DOHH2 (cell line): Measurements from ENCODE around the gene FBXO33.

Experiments
- H3F3A ChIP-seq: fragments of 200-600 bp; sonication (generic), shearing (Covaris generic); 2 replicates; pipeline ENCODE4 v1.6.0; 2016; ENCODE audit warnings: antibody characterized with exemption, mild to moderate bottlenecking; ENCODE audit not compliant: control insufficient read depth, insufficient read depth
- H3K27ac ChIP-seq: fragments of 200-600 bp; sonication (generic); 2 replicates; pipeline ENCODE4 v1.5.1; 2014; ENCODE audit warnings: low read depth, mild to moderate bottlenecking, low read length, moderate library complexity
- H3K27me3 ChIP-seq: fragments of 200-600 bp; sonication (generic); 2 replicates; pipeline ENCODE4 v1.6.1; 2014; ENCODE audit warnings: mild to moderate bottlenecking, low read length, mixed read lengths; ENCODE audit not compliant: control insufficient read depth
- H3K36me3 ChIP-seq: fragments of 200-600 bp; sonication (generic); 2 replicates; pipeline ENCODE4 v1.6.1; 2014; ENCODE audit warnings: mild to moderate bottlenecking, low read length, moderate library complexity, mixed read lengths; ENCODE audit not compliant: control insufficient read depth
- H3K4me1 ChIP-seq: fragments of 200-600 bp; sonication (generic); 2 replicates; pipeline ENCODE4 v1.6.1; 2014; ENCODE audit warnings: mild to moderate bottlenecking, low read length, mixed read lengths; ENCODE audit not compliant: control insufficient read depth
- H3K4me2 ChIP-seq: fragments of 200-600 bp; sonication (generic); 2 replicates; pipeline ENCODE4 v1.6.0; 2014; ENCODE audit warnings: mild to moderate bottlenecking, low read length, moderate library complexity
- H3K4me3 ChIP-seq: fragments of 200-600 bp; sonication (generic); 2 replicates; pipeline ENCODE4 v1.5.1; 2014; ENCODE audit warnings: mild to moderate bottlenecking, low read length, mixed read lengths
- H3K79me2 ChIP-seq: fragments of 200-600 bp; sonication (generic); 2 replicates; pipeline ENCODE4 v1.6.1; 2014; ENCODE audit warnings: mild to moderate bottlenecking, low read length, mixed read lengths; ENCODE audit not compliant: control insufficient read depth
- H3K9me2 ChIP-seq: fragments of 200-600 bp; sonication (generic); replicated peaks from 2 replicates; pipeline ENCODE4 v1.6.1; 2014; ENCODE audit warnings: mild to moderate bottlenecking, low read length, mixed read lengths; ENCODE audit not compliant: control insufficient read depth
- H3K9me3 ChIP-seq: fragments of 200-600 bp; sonication (generic); 2 replicates; pipeline ENCODE4 v1.6.1; 2014; ENCODE audit warnings: antibody characterized with exemption, low read length, mixed read lengths; ENCODE audit not compliant: control insufficient read depth, insufficient read depth
- H4K20me1 ChIP-seq: fragments of 200-600 bp; sonication (generic); 2 replicates; pipeline ENCODE4 v1.6.0; 2014; ENCODE audit warnings: low read depth, mild to moderate bottlenecking, antibody characterized with exemption, low read length, moderate library complexity; ENCODE audit not compliant: control insufficient read depth, insufficient read depth
- CTCF ChIP-seq: fragments of 200-600 bp; sonication (generic); IDR thresholded peaks from one replicate; pipeline ENCODE4 v1.5.1; 2014; ENCODE audit warnings: antibody characterized with exemption, mild to moderate bottlenecking, low read depth, low read length; ENCODE audit not compliant: poor library complexity, severe bottlenecking
- EZH2phosphoT487 ChIP-seq: fragments of 200-600 bp; sonication (generic); IDR thresholded peaks from 2 replicates; pipeline ENCODE4 v1.6.1; 2017; ENCODE audit warnings: borderline replicate concordance, mild to moderate bottlenecking, antibody characterized with exemption, low read length, moderate library complexity, mixed read lengths

The FBXO33 gene

GRCh38 chr14:39451811-39452210 lies 19.6 kb upstream of the FBXO33 start:
- Histone ChIP-seq H3K27ac (no peak overlapping the region), H3K4me2 (no peak overlapping the region), H3K4me1 (no peaks in the 10 kb centered on the region), H3K27me3 (no peaks in the 10 kb centered on the region), H3K9me2 (no peaks in the 10 kb centered on the region), H3K79me2 (no peaks in the 10 kb centered on the region), H3K36me3 (no peaks in the 10 kb centered on the region), H3K4me3 (no peak overlapping the region), H4K20me1 (no peaks in the 10 kb centered on the region), H3F3A (no peaks in the 10 kb centered on the region), H3K9me3 (no peaks in the 10 kb centered on the region)
- TF ChIP-seq CTCF (no peak), EZH2phosphoT487 (no peak)

GRCh38 chr14:39447175-39447661 lies 15.0 kb upstream of the FBXO33 start:
- no peak overlapping the region for H3K27ac ChIP-seq
- no peaks in the 10 kb centered on the region for H3K79me2 ChIP-seq
- H4K20me1 ChIP-seq, result no peaks in the 10 kb centered on the region
- H3K4me1 ChIP-seq, result no peaks in the 10 kb centered on the region
- no peak overlapping the region for H3K4me3 ChIP-seq
- H3K27me3 ChIP-seq, result no peaks in the 10 kb centered on the region
- TF ChIP-seq EZH2phosphoT487, result no peak
- TF ChIP-seq CTCF, result no peak
- no peak overlapping the region for H3K4me2 ChIP-seq
- no peaks in the 10 kb centered on the region for H3K36me3 ChIP-seq
- no peaks in the 10 kb centered on the region; the same call in 1 of the 2 replicates for H3F3A ChIP-seq
- no peaks in the 10 kb centered on the region for H3K9me2 ChIP-seq
- peaks cover under 1% of the 10 kb centered on the region; the same call in 1 of the 2 replicates for H3K9me3 ChIP-seq

- Histone ChIP-seq H3K4me1 (no peaks in the 10 kb centered on the region), H3K27me3 (no peaks in the 10 kb centered on the region), H3K4me3 (no peak overlapping the region), H3K9me3 (peaks cover 11% of the 10 kb centered on the region; the same call in 1 of the 2 replicates), H4K20me1 (no peaks in the 10 kb centered on the region), H3K27ac (no peak overlapping the region), H3K9me2 (no peaks in the 10 kb centered on the region), H3K36me3 (no peaks in the 10 kb centered on the region), H3F3A (no peaks in the 10 kb centered on the region; the same call in 1 of the 2 replicates), H3K79me2 (no peaks in the 10 kb centered on the region), H3K4me2 (no peak overlapping the region)
- TF ChIP-seq CTCF (no peak), EZH2phosphoT487 (no peak)
These were observed 14.0 kb upstream of the FBXO33 start for GRCh38 chr14:39446131-39446744.
